K562 (cell line): ENCODE measurements around the gene PLCB1. TPM values are rescaled to one million over a fixed set of nuclear protein-coding genes. Genes with fewer than 3 reads are reported as not detected.

Experiments used
- ATAC-seq: fragments of 200-7000 bp; cut with Tn5 transposase; 3 replicates; pipeline ENCODE4 v1.9.1; 2020; ENCODE audit warnings: moderate library complexity
- BruUV-seq: library from RNA; stranded (reverse); fragments of 400-500 nt; replicated peaks from 2 replicates; lab custom pipeline; 2021; lab: Mats Ljungman, UMichigan
- CTCF ChIA-PET: fragments of 300-600 bp; formaldehyde crosslinking; extraction: SDS; loops from one replicate; lab custom pipeline; 2021; ENCODE audit warnings: low intra/inter-chr PET ratio; lab: Yijun Ruan, JAX
- POLR2A ChIA-PET: fragments of 300-600, 350-650 bp; sonication (Branson Sonifier 250); formaldehyde crosslinking; extraction: SDS; loops from one replicate; lab custom pipeline; 2021; ENCODE audit warnings: antibody characterized with exemption, inconsistent platforms; lab: Yijun Ruan, JAX
- DNase-seq, 4 experiments: peaks; one replicate each; pipeline versions ENCODE4 v3.0.0 to v3.0.0-alpha.2; 2011 to 2018; ENCODE audit warnings: low spot score in 3 of 4, mixed read lengths in 3 of 4; ENCODE audit errors: extremely low read depth in 1 of 4
- FAIRE-seq: peaks from 2 replicates; lab custom pipeline; 2011; peaks lifted over from hg19 to GRCh38; lab: Jason Lieb, UNC
- H2AFZ ChIP-seq: 2 replicates; pipeline ENCODE4 v1.6.0; 2011; ENCODE audit warnings: low read depth, low read length, control low read depth, inconsistent platforms
- H3K27ac ChIP-seq: fragments of 200-600 bp; 3 replicates; pipeline ENCODE4 v1.8.0; 2011; ENCODE audit warnings: low read depth, mild to moderate bottlenecking, control low read depth, inconsistent platforms, low read length, moderate library complexity, mixed read lengths; ENCODE audit errors: extremely low read depth
- H3K27me3 ChIP-seq, 2 experiments: fragments of 300-600 bp in 1 of 2; 2 replicates in 1 of 2; 3 replicates in 1 of 2; pipeline versions ENCODE4 v1.6.0 to v1.8.0; 2011; ENCODE audit warnings: inconsistent platforms in 2 of 2, low read length in 2 of 2, mild to moderate bottlenecking in 1 of 2, mixed read lengths in 1 of 2, moderate library complexity in 1 of 2; ENCODE audit not compliant: control insufficient read depth in 2 of 2, insufficient read depth in 2 of 2
- H3K36me3 ChIP-seq: fragments of 300-600 bp; 3 replicates; pipeline ENCODE4 v1.8.0; 2011; ENCODE audit warnings: mild to moderate bottlenecking, low read length, inconsistent platforms; ENCODE audit not compliant: control insufficient read depth, insufficient read depth
- H3K4me1 ChIP-seq, 2 experiments: fragments of 200-600 bp in 1 of 2; replicated peaks in 1 of 2; 2 replicates in 1 of 2; 3 replicates in 1 of 2; pipeline versions ENCODE4 v1.5.1 to v1.8.0; 2011; ENCODE audit warnings: inconsistent platforms in 2 of 2, low read length in 2 of 2, mild to moderate bottlenecking in 1 of 2, mixed read lengths in 1 of 2, moderate library complexity in 1 of 2; ENCODE audit not compliant: control insufficient read depth in 2 of 2, insufficient read depth in 2 of 2
- H3K4me2 ChIP-seq: 2 replicates; pipeline ENCODE4 v1.6.1; 2011; ENCODE audit warnings: low read length, control low read depth, inconsistent platforms, mixed read lengths; ENCODE audit not compliant: insufficient read depth
- H3K4me3 ChIP-seq: fragments of 200-600 bp; sonication (generic), shearing (Covaris generic); 2 replicates; pipeline ENCODE4 v1.5.1; 2016; ENCODE audit warnings: control low read depth, inconsistent platforms
- H3K79me2 ChIP-seq: fragments of 200-600 bp; 3 replicates; pipeline ENCODE4 v1.8.0; 2011; ENCODE audit warnings: low read length, inconsistent platforms; ENCODE audit not compliant: control insufficient read depth, insufficient read depth
- H3K9ac ChIP-seq, 2 experiments: 2 replicates each; pipeline versions ENCODE4 v1.6.0 to v1.6.1; 2011; ENCODE audit warnings: low read depth in 2 of 2, low read length in 2 of 2, control low read depth in 1 of 2, inconsistent platforms in 1 of 2, mild to moderate bottlenecking in 1 of 2, mixed read lengths in 1 of 2; ENCODE audit not compliant: insufficient read depth in 1 of 2
- H3K9me1 ChIP-seq: one replicate; pipeline ENCODE4 v1.6.0; 2011; ENCODE audit warnings: inconsistent platforms, mild to moderate bottlenecking, low read length, moderate library complexity; ENCODE audit not compliant: control insufficient read depth, insufficient read depth
- H3K9me3 ChIP-seq: replicated peaks from 2 replicates; pipeline ENCODE4 v1.5.1; 2011; ENCODE audit warnings: low read depth, low read length, inconsistent platforms; ENCODE audit not compliant: control insufficient read depth, insufficient read depth
- H4K20me1 ChIP-seq: replicated peaks from 2 replicates; pipeline ENCODE4 v1.6.1; 2011; ENCODE audit warnings: low read length, inconsistent platforms, mixed read lengths; ENCODE audit not compliant: control insufficient read depth, insufficient read depth
- CGGBP1 ChIP-seq: fragments of 250-450 bp; sonication (Bioruptor Pico); IDR thresholded peaks from 2 replicates; pipeline ENCODE4 v1.9.0; 2021; ENCODE audit warnings: mild to moderate bottlenecking
- ZNF609 ChIP-seq: sonication (generic); formaldehyde crosslinking; IDR thresholded peaks from 2 replicates; pipeline ENCODE4 v1.8.1; 2023; ENCODE audit warnings: missing genetic modification reagents, mild to moderate bottlenecking, borderline replicate concordance
- WGBS: fragments of 100-300 bp; shearing (Covaris generic); methylation state at CpG from one replicate; pipeline ENCODE4 v1.1.6; 2016; ENCODE audit warnings: low coverage, mixed read lengths; ENCODE audit not compliant: insufficient coverage; ENCODE audit errors: missing lambda C conversion rate; 5-methylcytosine and 5-hydroxymethylcytosine counted together
- in situ Hi-C: fragments of 300-500 bp; cut with MboI; formaldehyde crosslinking; loops from 4 replicates; pipeline ENCODE4 v1.15.0; 2018; ENCODE audit warnings: inconsistent platforms, mixed read lengths
- intact Hi-C: fragments of 100-400 bp; cut with micrococcal nuclease; formaldehyde crosslinking; loops from 2 replicates; pipeline ENCODE4 v1.14.2; 2022
- polyA plus RNA-seq, 8 experiments: library from polyadenylated mRNA; depleted of rRNA in 4 of 8; stranded (reverse) in 5 of 8; unstranded in 3 of 8; fragments of >200 nt; fragmentation: Nextera tagmentation in 2 of 8; fragmentation: Illumina TruSeq in 1 of 8; extraction: Ambion mirVana in 2 of 8; extraction: Trizol in 1 of 8; gene quantifications; 2 replicates each; pipeline versions ENCODE4 v1.2.1 to v1.2.3, GENCODE V29; 2011 to 2014; ENCODE audit warnings: inconsistent platforms in 1 of 8, missing spikeins in 1 of 8
- total RNA-seq, 7 experiments: library from RNA; depleted of rRNA in 6 of 7; stranded (reverse); fragments of >200 nt in 6 of 7; fragmentation: Illumina TruSeq in 2 of 7; extraction: Trizol in 2 of 7; gene quantifications; 2 replicates each; pipeline versions ENCODE4 v1.2.1 to v1.2.3, GENCODE V29; 2011 to 2021; ENCODE audit warnings: low replicate concordance in 1 of 7

PLCB1 gene
- total and polyA plus RNA-seq, 9 of the 15 experiments (the other 6 are each of a cell fraction or from before 2014, with no cell fraction given): 0.34 to 3.1 (median 1.3) TPM

GRCh38 chr20:8355453-8355852 is 223.4 kb downstream of the PLCB1 start:
- no TSS peak for BruUV-seq
- Histone ChIP-seq H3K9me3 (0 out of 2 replicates have a peak, but pooled peaks cover 2% of the 10 kb centered on the region), H3K79me2 (no peaks in the 10 kb centered on the region), H3K36me3 (no peaks in the 10 kb centered on the region), H3K4me2 (no peak overlapping the region), H3K4me3 (no peak overlapping the region), H3K27ac (no peak overlapping the region), H4K20me1 (no peaks in the 10 kb centered on the region), H3K9me1 (no peaks in the 10 kb centered on the region), H3K9ac (no peak overlapping the region), H3K27me3 (no peaks in the 10 kb centered on the region), H3K4me1 (no peaks in the 10 kb centered on the region), H2AFZ (no peak overlapping the region)
- FAIRE-seq (no peak), ATAC-seq (no peak), DNase-seq (no peak)
- ChIA-PET POLR2A (interaction anchor here (0.6 kb wide), 1 partner anchor 31 kb away, joined by 3 read pairs; no protein-coding TSS in a partner anchor), CTCF (no interaction called here)
- in situ Hi-C loops (no loop called here), intact Hi-C loops (no loop called here)
- TF ChIP-seq ZNF609 (CRISPR knock-in tag) (no peak), CGGBP1 (CRISPR knock-in tag) (no peak)
- 3% methylated on average over 3 of the region's 3 CpGs for WGBS
